HG03097 (cell line): Measurements from ENCODE around the gene ERGIC3.

Source experiments
- ATAC-seq: cut with Tn5 transposase; IDR thresholded peaks from one replicate; pipeline ENCODE4 v1.9.1; 2021; ENCODE audit not compliant: unreplicated experiment, low FRiP score

Gene ERGIC3

DNA sequence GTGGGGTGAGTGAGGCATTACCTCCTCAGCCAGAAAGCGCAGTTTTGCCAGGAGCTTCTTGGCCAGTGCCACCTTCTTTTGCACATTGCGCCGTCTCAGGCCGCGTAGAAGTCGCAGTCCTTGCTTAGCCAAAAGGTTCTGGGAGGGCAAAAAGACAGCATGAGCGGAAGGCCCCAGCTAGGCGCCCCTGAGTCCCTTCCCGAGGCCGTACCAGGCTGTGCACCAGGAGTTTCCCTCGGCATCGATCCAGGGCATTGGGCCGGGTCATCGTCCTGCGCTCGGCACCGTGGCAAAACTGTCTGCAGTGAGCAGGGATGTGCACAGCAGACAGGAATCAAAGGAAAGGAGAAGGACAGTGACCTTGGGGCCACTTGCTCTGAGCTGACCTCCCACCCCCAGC is 53.6 kb downstream of the ERGIC3 start:
- no peak for ATAC-seq

DNA sequence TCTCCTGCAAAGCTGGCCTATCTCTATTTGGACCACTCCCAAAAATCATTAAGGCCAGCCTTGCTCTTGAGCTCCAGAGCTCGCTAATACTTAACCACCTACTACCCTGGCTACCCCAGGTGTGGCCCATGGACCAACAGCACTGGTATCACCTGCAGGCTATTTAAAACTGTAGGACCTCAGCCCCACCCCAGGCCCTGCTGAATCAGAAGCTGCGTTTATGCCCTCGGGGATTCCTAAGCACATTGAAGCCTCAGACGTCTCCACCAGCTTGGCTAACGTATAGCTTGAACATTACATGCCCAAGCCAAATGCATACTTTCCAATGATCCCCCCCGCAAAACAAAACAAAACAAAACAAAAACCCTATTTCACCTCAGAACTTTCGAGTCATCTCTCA is 54.0 kb downstream of the ERGIC3 start:
- no peak for ATAC-seq

DNA sequence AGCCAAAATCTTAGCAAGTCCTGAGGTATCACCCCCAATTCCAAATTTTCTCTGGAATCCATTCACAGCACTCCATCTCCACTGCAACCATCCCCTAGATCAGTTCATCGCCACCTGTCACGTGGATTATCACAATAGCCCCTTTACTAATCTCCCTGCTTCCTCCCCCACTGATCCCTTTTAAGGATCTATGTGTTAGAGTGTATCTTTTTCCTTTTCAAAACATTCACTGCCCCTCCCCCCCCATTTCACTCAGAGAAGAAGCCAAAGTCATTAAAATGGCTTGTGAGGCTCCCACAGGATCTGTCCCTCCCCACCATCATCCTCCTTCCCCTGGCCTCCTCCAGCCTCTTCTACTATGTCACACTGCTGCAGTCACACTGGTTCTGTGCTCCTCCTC is 55.3 kb downstream of the ERGIC3 start:
- no peak for ATAC-seq

DNA sequence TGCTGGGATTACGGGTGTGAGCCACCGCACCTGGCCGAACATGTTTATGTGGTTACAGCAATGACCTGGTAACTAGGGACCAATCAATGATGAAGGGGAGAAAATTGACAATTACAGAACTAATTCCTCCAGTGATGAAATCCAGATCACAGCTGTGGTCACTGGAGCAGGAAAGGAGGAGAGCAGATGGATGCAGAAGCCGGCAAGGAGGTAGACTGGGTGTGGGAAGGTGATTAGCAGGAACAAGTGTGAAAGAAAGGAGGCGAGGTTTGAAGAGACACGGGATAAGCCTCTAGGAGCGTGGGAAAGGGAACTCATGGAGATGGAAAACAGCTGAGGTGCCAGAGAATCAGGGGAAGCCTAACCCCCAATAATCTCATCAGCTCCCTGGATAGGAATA is 56.6 kb downstream of the ERGIC3 start:
- ATAC-seq = no peak

DNA sequence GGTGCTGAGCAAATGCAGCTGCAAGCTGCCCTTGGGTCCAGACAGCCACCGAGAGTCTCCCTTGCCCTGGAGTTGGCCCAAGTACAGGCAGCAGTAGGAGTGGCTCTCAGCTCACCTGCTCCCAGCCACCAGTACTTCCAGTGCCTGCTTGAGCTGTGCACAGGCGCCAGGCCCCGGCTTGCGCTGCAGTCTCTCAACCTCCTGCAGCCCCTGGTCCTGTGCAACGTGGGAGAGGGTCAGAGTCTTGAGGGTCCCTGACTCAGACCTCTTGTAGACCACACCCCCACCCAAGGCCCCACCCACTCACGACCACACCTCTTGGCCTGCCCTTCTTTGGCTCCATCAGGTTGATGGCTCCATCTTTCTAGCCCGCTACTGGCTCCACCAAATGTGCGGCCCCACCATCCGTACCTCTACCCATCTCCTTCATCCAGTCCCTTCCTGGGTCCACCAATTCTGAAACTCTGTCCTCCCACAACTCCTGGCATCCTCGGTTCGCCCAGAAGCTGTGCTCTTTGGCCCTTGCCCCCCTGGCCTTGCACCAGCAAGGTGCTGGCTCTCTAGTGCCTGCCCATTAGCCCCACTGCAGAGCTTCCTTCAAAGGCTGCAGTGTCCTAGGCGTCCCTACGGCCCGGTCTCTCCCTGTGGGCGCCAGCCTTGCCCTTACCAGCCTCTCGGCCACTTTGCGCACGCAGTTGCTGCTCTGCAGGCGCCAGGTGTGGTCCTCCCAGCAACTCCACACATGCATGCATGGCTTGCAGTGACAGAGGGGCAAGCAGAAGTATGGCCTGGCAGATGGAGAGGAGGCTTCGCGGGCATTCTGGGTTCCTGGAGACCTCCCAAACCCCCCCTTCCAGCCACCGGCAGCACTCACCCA is 57.3 kb downstream of the ERGIC3 start:
- no peak for ATAC-seq

DNA sequence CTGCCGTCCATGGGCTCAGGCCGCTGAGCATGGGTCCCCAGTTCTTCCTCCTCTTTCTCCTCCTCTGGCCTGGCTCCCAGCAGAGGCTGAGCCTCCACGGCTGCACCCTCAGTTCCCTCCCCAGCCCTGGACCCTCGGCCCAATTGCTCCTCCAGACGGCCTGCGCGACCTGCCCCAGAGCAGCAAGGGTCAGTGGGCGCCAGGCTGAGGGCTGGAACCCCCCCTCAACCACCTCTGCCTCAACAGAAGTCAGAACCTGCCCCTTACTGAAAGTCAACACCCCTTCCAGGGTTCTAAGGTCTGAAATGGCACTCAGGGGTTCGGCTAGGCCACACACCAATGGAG is 57.9 kb downstream of the ERGIC3 start:
- no peak for ATAC-seq

DNA sequence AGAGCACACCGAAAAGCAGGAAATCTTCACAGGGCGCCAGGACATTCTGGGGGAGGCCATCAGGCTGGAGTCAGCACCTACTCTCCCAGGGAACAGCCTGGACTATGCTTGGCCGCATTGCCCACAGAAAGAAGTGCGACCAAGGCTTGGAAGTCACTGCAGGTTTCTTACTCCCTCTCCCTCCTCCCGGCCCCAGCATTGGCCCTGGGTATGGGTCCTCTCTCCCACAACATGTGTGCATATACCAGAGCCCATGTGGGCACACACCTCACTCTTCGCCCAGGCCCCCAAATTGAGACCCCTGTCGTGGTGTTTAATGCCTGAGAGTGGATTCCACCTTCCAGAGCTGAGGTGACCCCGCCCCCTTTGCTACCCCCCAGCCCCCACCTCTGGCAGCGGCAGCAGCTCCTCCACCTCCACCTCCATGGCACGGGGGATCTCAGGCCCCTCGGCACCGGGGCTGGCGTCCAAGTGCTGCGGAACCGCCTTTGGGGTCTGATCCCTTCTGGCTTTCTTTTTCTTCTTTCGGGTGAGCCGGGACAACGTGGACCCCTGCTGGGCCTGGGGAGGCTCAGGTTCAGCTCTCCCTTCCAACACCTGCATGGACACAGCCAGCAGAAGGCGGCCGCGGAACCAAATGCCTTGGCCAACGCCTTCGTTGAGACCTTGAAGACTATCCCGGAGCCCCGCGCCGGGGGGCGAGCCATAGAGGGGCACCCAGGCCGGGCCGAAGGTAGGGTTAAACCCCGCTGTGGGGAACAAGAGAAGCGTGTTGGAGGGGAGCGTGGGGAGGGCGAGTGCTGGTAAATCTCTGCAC is 58.5 kb downstream of the ERGIC3 start:
- no peak for ATAC-seq

DNA sequence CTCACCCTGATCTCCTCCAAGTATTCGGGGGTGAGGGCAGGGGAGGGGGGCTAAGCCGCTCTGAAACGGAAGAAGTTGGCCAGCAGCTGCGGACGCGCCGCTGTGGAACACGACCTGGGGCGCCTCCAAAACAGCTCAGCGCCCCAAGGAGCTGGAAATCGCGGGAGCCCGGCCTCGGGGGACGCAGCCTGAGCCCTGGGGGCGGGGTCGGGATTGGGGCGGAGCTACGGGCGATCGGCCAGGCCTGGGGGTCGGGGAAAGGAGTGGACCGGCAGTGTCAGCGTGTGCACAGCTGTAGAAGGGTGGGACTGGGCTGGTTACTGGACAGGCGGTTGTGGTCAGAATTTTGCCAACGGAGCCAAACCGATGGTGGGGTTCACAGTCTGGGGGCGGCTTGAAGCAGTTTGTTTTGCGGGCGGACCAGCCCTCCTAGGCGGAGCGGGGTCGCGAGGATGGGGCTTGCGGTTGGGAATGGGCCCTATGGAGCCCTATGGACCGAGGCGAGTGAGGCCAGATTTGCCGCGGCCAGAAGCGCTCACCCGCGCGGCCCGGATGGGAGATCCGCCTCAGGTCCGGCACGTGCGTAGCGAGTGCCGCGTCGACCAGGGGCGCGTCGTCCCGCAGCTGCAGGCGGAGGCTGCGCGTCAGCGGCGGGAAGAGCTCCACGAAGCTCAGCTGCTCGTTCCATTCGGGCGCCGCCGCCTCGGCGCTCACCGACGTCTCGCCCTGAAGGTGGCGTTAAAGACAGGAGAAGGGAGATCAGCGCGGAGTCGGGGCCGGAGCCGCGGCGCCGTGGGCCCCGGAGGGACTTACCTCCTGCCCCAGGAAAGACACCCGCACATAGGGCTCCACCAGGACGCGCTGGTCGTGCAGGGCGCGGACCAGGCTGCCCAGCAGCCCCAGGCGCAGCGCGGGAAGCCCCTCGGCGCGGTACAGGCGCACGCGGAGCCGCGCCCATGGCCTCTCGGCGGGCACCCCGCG is 59.4 kb downstream of the ERGIC3 start:
- ATAC-seq = no peak

DNA sequence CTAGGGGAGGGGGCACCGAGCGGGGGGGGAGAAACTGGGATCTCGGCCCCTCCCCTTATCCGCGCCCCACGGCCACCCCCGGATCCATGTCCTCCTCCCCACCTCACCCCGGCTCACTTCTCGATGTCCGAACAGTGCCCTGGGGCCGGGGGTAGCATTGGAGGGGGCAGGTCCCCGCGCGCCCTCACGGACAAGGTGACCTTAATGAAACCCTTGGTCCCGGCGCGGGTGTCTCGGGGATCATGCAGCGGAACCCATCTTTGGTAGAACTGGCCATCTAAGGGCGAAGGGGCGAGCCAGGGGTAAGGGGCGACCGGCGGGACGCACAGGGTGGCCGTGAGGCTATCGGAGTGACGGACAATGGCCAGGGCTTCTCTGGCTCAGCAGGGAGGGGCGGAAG is 60.1 kb downstream of the ERGIC3 start:
- ATAC-seq = no peak

DNA sequence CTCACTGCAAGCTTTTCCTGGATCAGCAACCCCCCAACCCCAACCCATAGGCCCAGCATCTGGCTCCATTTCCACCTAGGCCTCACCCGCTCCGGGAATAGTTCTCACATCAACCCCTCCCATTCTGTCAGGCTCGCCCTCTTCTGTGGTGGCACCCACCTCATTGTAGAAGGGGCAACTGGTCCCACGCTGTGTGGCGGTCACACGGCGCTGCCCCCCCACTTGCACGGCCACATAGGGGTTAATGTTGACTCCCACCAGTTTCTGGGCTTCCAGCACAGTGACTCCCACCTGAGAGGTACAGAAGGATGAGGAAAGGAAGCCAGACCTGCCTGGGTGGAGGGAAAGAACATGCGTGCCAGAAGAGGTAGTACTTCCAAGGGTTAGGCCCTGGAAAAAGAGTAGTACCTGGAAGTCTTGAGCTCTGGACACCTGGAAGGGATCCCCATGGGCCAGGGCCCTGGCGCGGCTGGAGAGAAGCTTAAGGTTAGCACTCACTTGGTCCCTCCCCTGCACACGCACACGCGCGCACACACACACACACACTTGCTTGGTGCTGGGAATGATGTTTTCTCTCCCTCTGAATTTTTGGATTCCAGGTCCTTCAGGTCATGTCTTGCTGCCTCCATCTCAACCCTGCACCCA is 61.1 kb downstream of the ERGIC3 start:
- ATAC-seq = no peak

DNA sequence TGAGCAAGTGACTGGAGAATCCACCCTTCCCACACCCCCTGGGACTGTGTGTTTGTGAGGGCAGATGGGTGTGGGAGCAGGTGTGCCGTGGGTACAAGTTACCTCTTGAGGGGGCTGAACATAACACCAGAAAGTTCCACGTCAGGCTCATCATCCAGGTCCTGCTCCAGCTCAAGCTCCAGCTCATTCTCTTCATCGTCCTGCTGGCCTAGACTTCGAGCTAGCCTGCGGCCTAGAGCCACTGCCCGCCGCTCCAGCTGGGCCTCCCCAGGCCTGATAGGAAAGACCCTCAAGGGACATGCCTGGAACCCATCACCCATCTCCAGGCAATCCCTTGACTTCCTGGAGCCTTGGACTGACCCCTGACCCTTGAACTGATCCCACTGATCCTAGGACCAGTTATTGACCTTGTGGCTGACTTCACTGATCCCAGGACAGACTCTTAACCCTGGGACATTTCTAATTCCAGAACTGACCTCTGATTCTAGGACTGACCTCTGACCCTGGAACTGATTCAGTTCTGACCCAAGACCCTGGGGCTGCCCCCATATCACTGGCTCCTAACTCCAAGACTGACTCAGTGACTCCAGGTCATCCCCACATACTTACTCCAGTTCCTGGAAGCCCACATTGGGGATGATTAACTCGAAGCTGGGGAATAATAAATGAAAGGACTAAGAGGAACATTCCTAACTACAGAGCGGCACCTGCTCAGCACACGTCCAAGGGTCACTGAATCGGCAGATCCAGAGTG is 62.0 kb downstream of the ERGIC3 start:
- ATAC-seq = no peak

DNA sequence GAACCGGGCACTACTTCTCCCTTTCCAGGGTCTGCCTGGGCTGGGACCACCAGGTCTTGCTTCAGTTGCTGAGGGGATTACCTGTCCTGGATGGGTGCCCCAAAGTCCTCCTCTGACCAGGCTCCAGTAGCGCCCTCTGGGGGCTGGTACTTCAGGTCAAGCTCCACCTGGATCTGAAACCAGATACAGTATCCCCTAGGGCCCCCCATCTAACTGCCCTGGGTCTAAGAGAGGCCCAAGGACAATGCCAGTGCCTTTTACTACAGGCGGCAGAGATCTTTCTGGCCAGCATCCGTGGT is 62.5 kb downstream of the ERGIC3 start:
- no peak for ATAC-seq

DNA sequence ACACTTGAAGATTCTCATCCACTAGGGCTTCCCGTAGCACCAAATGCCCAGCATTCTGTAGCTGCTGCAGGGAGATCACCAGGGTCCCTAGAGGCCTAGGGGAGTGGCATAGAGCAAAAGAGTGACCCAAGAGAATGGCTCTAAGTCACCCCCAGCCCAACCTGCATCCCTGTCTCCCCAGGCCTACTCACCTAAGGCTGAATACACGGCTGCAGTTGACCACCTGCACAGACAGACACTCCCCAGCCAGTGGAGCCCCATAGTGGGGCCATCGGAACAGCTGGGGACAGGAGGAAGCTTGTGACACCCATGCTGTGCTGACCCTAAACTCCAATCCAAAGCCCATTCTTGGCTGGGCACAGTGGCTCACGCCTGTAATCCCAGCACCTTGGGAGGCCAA is 64.2 kb downstream of the ERGIC3 start:
- no peak for ATAC-seq
